Stomach (tissue), 9 donors: ENCODE results near the gene DUSP9. TPM values are rescaled to one million over a fixed set of nuclear protein-coding genes. Genes with fewer than 3 reads are reported as not detected.

Experiments
- DNase-seq, 2 donors: peaks; one replicate each; pipeline versions ENCODE4 v3.0.0 to v3.0.0-alpha.2; 2013 to 2019
- H3K27ac ChIP-seq, 5 donors: fragments of 200-600 bp in 4 of 5; sonication (generic) in 4 of 5; one replicate each; pipeline ENCODE4 v1.5.1; 2013 to 2019; ENCODE audit warnings: mild to moderate bottlenecking in 1 of 5, moderate library complexity in 1 of 5
- H3K27me3 ChIP-seq, 3 donors: fragments of 200-600 bp; sonication (generic); one replicate each; pipeline ENCODE4 v1.5.1; 2017 to 2019; ENCODE audit warnings: mixed run types in 1 of 3
- H3K36me3 ChIP-seq, 4 donors: fragments of 200-600 bp; sonication (generic); 1 replicate in 3 of 4; 2 replicates in 1 of 4; pipeline ENCODE4 v1.5.1; 2016 to 2019
- H3K4me1 ChIP-seq, 4 donors: fragments of 200-600 bp; sonication (generic); one replicate each; pipeline ENCODE4 v1.5.1; 2016 to 2019
- H3K4me3 ChIP-seq, 4 donors: fragments of 200-600 bp; sonication (generic) in 3 of 4; one replicate each; pipeline ENCODE4 v1.5.1; 2016 to 2019; ENCODE audit warnings: mild to moderate bottlenecking in 1 of 4
- H3K9me3 ChIP-seq, 4 donors: fragments of 200-600 bp; sonication (generic); one replicate each; pipeline ENCODE4 v1.5.1; 2016 to 2019
- CTCF ChIP-seq, 7 experiments: fragments of 450-650 bp in 4 of 7; fragments of 200-600 bp in 3 of 7; sonication (generic) in 3 of 7; IDR thresholded peaks; one replicate each; pipeline ENCODE4 v1.5.1; 2016 to 2019; ENCODE audit warnings: antibody characterized with exemption in 7 of 7, control low read depth in 2 of 7, mild to moderate bottlenecking in 1 of 7
- EP300 ChIP-seq: sonication (generic); formaldehyde crosslinking; IDR thresholded peaks from one replicate; pipeline ENCODE4 v1.6.1; 2017; ENCODE audit warnings: antibody characterized with exemption
- POLR2A ChIP-seq, 4 donors: fragments of 450-650 bp; IDR thresholded peaks; one replicate each; pipeline ENCODE4 v1.6.1; 2016; ENCODE audit warnings: antibody characterized with exemption in 4 of 4, control low read depth in 2 of 4, mild to moderate bottlenecking in 1 of 4, moderate library complexity in 1 of 4
- POLR2AphosphoS5 ChIP-seq, 3 donors: sonication (generic); formaldehyde crosslinking; IDR thresholded peaks; one replicate each; pipeline ENCODE4 v1.6.1; 2016; ENCODE audit warnings: antibody characterized with exemption in 3 of 3
- WGBS, 5 donors: extraction: QIAGEN DNeasy Blood & Tissue Kit in 3 of 5; methylation state at CpG; one replicate each; pipeline versions ENCODE4 v1.1.5 to v1.1.7; 2013 to 2018; 5-methylcytosine and 5-hydroxymethylcytosine counted together
- intact Hi-C: fragments of 100-400 bp; cut with DNase I; formaldehyde crosslinking; loops from one replicate; pipeline ENCODE4 v1.15.1; 2023; ENCODE audit warnings: low total_unique reads
- polyA plus RNA-seq, 3 donors: library from polyadenylated mRNA; stranded (reverse); fragments of 200-250 nt; gene quantifications; one replicate each; pipeline ENCODE4 v1.2.3, GENCODE V29; 2013
- total RNA-seq, 5 donors: library from RNA; depleted of rRNA; stranded (reverse); fragments of >200 nt; gene quantifications; one replicate each; pipeline versions ENCODE4 v1.1.0 to v1.2.3, GENCODE V29; 2014 to 2016
- donor health status: healthy with polysubstance abuse.
- donor health status: Bipolar disorder and iron deficiency.
- donor health status: healthy.

DUSP9 gene
- total and polyA plus RNA-seq, 8 donors = 0.18 to 0.25 TPM; not detected in 6

DNA sequence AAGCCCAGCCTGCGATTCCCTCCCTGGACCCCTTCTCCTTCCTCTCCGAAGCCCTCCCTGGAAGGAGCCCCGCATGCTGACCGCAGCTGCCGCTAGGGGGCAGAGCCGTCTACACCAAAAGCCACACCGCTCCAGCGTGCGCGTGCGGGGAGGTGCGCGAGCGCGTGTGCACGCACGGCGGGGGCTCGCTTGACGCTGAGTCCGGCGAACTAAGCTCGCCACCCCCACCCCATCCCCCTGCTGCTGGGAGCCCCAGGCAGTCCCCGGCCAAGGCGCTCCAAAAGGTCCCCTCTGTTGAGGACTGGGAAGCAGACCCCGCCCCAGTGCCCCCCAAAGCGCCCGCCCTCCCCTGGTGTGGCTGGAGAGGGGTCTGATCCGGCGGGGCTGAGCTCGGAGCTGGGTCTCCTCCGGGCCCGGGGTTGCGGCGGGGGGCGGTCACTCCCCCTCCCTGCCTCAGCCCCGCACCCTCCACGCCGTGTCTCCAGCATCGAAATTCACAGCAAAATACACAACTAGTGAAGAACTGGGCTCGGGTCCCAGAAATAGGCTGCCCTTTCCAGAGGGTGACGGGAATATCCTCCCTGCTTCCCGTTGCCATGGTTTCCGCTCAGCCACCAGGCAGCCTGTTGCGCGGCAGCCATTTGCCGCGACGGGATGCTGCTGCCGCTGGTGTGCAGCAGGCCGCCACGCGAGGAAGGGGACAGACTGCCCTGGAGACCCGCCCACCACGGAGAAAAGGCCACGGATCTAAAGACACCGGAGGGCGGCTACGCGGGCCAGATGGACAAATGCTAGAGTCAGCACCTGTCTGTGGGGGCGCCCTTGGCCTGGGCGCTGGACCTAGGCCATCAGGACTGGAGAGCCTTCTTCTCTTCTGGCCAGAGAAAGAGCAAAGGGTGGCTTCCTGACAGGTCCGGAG, 36.8 kb upstream of the DUSP9 start:
- H3K36me3 ChIP-seq = no peaks in the 10 kb centered on the region
- peak overlapping the region; percentile 37 to 53 (median 42) for H3K4me3 ChIP-seq
- peaks cover 0 to 13% (median 9%) of the 10 kb centered on the region in 4 donors for H3K4me1 ChIP-seq
- H3K27ac ChIP-seq = peak overlapping the region in 2 of 5 donors; percentile 17 to 49
- no peak for TF ChIP-seq POLR2A (IDR thresholded peaks at IDR 0.05)
- TF ChIP-seq POLR2AphosphoS5 (IDR thresholded peaks at IDR 0.05) = no peak
- peak in 5 of 7 experiments; percentile 40 to 74 (median 60) for TF ChIP-seq CTCF (IDR thresholded peaks at IDR 0.05)
- H3K27me3 ChIP-seq = peaks cover 0 to 42% (median 5%) of the 10 kb centered on the region in 3 donors
- H3K9me3 ChIP-seq = peaks cover 0 to 13% (median 4%) of the 10 kb centered on the region in 4 donors
- 5 to 28% (median 17%) methylated on average over 27 to 63 of the region's 63 CpGs; no CpG with 5 or more reads in 1 of the 5 donors for WGBS, 5 donors
- DNase-seq = peak; percentile 69 to 91
- intact Hi-C loops = no loop called here

DNA sequence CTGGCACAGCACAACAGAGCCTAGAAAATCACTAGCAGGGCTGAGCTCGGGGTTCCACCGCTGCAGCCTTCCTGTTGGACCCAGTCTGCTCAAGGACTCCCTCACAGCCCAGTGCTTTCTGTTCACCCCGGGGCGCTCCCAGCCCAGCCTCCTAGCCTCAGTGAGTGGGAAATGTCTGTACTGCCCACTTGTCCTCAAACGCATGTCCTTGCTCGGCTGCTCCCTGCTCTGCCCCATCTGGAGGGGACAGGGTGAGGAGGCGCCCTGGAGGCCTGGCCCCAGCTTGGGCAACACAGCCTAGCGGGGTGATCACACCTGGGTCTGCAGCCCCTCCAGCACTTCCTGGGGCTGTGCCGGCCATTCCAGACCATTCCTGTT, 36.2 kb upstream of the DUSP9 start:
- Histone ChIP-seq H3K4me1 (peaks cover 0 to 13% (median 9%) of the 10 kb centered on the region in 4 donors), H3K27me3 (peaks cover 0 to 42% (median 5%) of the 10 kb centered on the region in 3 donors), H3K36me3 (no peaks in the 10 kb centered on the region), H3K27ac (peak overlapping the region in 1 of 5 donors; percentile 17), H3K4me3 (peak overlapping the region in 2 of 4 donors; percentile 45 to 53), H3K9me3 (peaks cover 0 to 13% (median 4%) of the 10 kb centered on the region in 4 donors)
- DNase-seq = no peak
- 74 to 89% (median 85%) methylated on average over 3 to 9 of the region's 9 CpGs for WGBS, 5 donors
- intact Hi-C loops = no loop called here
- TF ChIP-seq EP300 = no peak
- TF ChIP-seq CTCF (IDR thresholded peaks at IDR 0.05) = no peak
- no peak for TF ChIP-seq POLR2AphosphoS5 (IDR thresholded peaks at IDR 0.05)
- no peak for TF ChIP-seq POLR2A (IDR thresholded peaks at IDR 0.05)

DNA sequence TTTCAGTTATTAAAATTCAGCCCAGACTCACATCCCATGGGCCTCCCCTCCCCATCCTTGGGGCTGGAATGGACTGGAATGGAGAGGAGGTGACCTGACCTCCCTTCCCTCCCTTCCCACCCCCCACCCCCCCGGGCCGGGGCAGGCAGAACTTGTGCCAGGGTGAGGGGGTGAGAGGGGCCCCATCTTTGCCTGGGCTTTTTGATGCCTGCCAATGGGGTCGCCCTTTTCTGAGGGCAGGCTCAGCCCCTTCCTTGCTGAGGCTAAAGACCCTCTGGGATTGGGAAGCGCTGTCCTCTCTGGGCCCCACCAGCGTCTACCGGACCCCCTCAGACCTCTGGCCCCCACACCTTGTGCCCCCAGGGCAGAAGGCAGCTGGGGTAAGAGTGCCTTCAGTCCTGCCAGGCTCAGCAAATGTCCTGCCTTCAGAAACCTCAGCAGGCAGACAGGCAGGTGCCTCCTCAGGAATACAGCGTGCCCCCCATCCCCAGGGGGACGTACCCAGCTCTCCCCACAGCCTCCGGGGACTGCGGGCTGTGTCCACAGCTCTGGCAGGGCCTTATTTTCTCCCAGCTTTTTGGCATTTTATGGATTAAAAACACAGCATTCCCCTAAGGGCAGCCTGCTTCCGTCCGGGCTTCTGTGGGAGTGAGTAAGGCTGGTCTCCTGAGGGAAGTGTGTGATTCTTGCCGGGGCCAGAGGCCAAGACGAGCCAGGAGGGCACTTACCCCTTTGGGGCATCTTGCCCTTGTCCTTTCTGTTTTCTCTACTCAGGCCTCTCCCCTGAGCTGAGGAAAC, 35.5 kb upstream of the DUSP9 start:
- intact Hi-C loops = no loop called here
- TF ChIP-seq EP300 = no peak
- WGBS, 5 donors = 63 to 74% (median 71%) methylated on average over 8 to 14 of the region's 14 CpGs
- H3K27me3 ChIP-seq = peaks cover 0 to 42% (median 5%) of the 10 kb centered on the region in 3 donors
- no peaks in the 10 kb centered on the region for H3K36me3 ChIP-seq
- H3K9me3 ChIP-seq = peaks cover 0 to 13% (median 4%) of the 10 kb centered on the region in 4 donors
- H3K27ac ChIP-seq = no peak overlapping the region
- H3K4me1 ChIP-seq = peaks cover 0 to 13% (median 9%) of the 10 kb centered on the region in 4 donors
- no peak for DNase-seq
- no peak overlapping the region for H3K4me3 ChIP-seq

DNA sequence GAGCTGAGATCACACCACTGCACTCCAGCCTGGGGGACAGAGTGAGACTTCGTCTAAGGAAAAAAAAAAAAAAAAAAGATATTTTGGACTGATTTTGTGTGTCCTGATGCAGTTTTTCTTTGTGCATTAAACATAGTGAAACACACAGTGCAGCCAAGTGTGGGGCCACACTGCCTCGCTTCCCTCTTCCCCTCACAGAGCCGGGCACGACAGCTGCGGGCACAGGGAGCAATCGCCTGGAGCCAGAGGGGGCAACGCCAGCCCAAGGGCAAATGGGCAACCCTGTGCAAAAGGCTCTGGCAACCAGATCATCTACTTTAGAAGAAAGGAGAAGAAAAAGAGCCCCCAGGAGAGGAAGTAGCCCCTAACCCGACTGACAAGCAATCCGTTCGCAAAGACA, 34.6 kb upstream of the DUSP9 start:
- 80 to 89% (median 82%) methylated on average over 6 to 10 of the region's 10 CpGs for WGBS, 5 donors
- intact Hi-C loops = no loop called here

More for the DNA sequence above, 34.6 kb upstream of the DUSP9 start:
- peaks cover 0 to 13% (median 4%) of the 10 kb centered on the region in 4 donors for H3K9me3 ChIP-seq
- TF ChIP-seq EP300 = no peak
- TF ChIP-seq POLR2A (IDR thresholded peaks at IDR 0.05) = no peak
- TF ChIP-seq CTCF (IDR thresholded peaks at IDR 0.05) = no peak
- no peak for TF ChIP-seq POLR2AphosphoS5 (IDR thresholded peaks at IDR 0.05)
- peaks cover 0 to 13% (median 9%) of the 10 kb centered on the region in 4 donors for H3K4me1 ChIP-seq
- H3K4me3 ChIP-seq = no peak overlapping the region
- H3K27ac ChIP-seq = no peak overlapping the region
- DNase-seq = no peak
- peaks cover 0 to 45% (median 10%) of the 10 kb centered on the region in 3 donors for H3K27me3 ChIP-seq
- no peaks in the 10 kb centered on the region for H3K36me3 ChIP-seq
